HG03196 (cell line): Measurements from ENCODE around the gene CLEC5A.
"Not testable (repeated sequence)": the region's sequence is repeated elsewhere in the genome, so short reads cannot be mapped to it uniquely, and the experiment has no call there.

Experiments used
- ATAC-seq: cut with Tn5 transposase; IDR thresholded peaks from one replicate; pipeline ENCODE4 v1.9.1; 2021; ENCODE audit not compliant: unreplicated experiment

Gene CLEC5A

DNA sequence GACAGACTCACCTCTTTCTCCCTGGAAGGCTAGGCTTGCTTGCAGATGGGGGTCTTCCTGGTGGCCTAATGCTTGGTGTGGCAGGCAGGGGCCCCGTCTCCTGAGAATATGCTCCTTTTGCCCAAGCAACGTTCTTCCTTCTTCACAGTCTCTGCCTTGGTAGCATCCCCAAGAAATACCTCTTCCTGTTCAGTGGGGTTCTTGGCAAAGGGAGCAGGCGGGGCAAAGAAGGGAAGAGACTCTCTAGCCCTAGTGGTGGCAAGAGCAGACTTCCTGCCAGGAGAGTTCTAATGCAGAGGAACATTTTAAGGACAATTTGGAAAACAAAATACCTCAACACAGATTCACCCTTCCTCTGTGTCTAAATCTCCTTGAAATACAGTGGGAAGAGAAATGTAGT lies at the start of gene CLEC5A:
CLEC5A (minus strand) TSS at position 179 of the 400 bp plus-strand sequence. CDS start 682 bp downstream, outside the sequence.
- no peak for ATAC-seq

DNA sequence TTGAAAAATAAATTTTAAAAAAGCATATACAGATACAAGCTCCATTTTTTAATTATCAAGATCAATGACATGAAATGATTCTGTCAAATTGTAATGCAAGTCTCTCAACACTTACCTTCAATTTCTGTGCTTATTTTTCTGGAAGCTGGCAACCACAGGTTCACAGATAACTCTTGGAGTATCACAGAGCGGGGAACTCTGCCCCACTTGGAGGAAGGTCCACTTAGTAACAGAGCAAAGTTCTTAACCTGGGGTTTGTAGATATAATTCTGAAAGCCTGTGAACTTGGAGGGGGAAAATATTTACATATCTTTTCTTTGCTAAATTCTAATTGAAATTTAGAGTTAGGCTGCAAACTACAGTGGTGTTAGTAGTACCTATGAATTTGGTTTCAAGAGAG lies 46.6 kb upstream of the CLEC5A start:
- no peak for ATAC-seq

DNA sequence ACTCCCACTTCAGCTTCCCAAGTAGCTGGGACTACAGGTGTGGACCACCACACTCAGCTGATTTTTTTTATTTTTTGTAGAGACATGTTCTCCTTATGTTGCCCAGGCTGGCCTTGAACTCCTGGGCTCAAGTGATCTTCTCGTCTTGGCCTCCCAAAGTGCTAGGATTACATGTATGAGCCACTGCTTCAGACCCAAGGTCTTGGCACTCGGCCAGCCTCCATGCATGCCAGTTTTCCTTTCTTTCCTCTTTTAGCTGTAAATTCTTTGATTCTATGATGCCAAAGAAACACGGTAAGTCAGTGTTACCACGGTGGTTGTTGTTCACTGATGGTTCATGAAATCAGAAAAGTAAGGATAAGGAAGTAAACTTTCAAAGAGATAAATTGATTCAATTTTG lies 45.9 kb upstream of the CLEC5A start:
- ATAC-seq: no peak

DNA sequence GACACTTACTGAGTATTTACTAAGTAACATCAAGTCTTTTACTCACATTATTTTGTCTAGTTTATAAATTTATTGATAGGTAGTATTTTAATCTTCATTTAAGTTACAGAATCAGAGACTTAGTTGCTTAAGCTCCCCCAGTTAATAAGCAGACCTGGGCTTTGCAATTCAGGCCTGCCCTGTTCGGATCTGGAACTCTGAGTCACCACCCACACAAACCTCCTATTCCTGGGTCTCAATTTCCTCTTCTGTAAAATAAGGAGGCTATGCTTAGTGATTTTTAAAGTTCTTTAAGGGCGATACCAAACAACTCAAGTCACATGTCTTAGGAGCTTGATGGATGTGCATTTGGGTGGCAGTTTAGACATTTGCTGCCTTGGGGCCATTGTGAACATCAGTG lies 45.4 kb upstream of the CLEC5A start:
- no peak for ATAC-seq

DNA sequence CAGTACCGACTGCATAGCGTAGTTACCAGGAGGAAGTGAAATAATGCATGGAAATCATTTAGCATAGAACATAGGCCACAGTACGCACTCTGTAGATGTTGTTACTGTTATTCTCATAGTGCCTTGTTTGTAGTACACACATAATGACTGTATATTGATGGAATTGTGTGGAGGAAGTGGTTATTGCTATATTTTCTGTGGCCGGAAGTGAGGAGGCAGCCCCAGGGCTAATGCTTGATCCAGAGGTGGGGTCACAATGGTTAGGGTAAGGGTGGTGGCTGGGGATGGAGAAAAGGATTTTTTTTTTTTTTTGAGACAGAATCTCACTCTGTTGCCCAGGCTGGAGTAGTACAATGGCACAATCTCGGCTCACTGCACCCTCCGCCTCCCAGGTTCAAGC lies 44.4 kb upstream of the CLEC5A start:
- no peak for ATAC-seq

DNA sequence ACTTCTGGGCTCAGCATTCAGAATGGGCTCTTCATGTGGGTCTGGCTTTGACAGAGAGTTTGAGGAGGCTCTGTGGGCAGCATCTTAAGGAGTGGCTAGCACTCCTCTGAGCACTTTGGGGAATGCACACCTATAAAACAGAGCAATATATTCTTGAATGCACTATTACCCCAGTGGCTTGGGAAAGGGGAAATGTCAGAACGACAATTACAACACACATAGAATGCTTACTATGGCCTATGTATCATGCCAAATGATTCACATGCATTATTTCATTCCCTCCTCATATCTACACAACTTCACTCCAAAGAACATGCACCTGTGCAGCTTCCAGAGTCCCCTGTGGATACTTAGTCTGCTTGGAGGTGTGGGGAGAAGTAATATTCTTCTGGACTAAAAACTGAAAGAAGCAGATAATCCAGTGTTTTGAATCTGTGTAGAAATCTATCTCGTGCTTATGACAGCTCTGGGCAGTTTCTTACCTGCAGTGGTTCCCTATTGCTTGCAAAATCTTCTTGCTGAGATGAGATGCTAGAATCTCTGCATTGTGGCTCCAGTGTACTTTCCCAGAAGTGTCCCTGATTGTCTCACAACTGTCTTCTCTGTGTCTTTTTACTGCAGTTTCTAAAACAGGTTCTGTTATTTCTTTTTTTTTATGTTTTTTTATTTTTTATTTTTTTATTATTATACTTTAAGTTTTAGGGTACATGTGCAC lies 43.4 kb upstream of the CLEC5A start:
- ATAC-seq: no peak

DNA sequence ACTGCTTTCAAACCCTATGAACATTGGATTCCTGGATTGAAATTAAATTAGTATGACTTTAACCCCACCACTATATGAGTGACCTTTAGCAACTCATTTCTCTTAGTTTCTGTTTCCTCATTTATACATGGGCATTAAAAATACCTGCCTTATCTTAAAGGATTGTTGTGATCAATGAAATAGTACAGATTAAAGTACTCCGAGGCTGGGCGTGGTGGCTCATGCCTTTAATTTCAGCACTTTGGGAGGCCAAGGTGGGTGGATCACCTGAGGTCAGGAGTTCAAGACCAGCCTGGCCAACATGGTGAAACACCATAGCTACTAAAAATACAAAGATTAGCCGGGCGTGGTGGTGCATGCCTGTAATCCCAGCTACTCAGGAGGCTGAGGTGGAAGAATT lies 41.0 kb upstream of the CLEC5A start:
- not testable (repeated sequence) for ATAC-seq

DNA sequence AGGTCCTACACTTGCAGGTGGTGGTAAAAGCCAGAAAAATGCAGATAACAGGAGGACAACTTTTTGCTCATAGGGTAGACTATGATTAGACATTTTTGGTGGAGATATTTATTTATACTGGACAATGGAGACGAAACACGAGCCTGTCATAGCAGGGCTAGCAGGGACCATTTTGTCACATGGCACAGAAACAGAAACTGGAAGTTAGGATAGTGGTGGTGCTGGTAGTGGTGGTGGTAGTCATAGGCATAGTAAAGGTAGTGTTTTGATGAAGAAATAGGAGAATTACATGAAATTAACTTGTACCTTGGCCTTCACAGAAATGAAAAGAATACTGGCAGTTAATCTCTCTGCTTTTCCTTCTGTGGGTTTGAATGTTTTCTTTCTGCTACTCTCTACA lies 40.1 kb upstream of the CLEC5A start:
- ATAC-seq: no peak

DNA sequence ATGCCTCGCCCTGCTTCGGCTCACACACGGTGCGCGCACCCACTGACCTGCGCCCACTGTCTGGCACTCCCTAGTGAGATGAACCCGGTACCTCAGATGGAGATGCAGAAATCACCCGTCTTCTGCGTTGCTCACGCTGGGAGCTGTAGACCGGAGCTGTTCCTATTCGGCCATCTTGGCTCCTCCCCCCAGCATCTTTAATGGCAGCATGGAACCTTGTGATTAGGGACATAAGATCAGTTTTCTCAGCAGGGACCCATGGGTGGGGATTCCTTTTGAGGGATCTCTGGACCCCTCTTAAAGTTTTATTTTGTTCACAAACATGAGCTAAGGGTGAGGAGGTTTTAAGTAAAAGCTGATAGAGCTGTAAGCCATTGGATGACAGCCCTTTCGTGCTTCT lies 39.2 kb upstream of the CLEC5A start:
- not testable (repeated sequence) for ATAC-seq

DNA sequence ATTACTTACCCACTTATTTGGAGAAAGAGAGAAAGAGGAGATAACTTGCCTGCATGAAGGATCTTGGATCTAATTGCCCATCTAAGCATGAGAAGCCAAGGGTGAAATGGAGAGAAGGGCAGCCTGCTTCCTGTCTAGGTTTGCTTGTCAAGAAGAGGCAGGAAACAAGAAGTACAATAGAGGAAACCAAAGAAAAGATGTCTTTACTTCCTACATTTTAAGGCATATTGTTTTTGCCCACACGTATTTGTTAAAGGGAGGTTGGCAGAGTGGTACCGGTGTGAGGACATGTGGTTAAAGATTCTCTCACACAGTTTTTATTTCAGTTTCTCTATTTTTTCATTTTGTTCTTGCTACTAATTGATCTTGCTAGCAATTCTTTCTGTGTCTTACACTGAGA lies 32.8 kb upstream of the CLEC5A start:
- ATAC-seq: no peak

DNA sequence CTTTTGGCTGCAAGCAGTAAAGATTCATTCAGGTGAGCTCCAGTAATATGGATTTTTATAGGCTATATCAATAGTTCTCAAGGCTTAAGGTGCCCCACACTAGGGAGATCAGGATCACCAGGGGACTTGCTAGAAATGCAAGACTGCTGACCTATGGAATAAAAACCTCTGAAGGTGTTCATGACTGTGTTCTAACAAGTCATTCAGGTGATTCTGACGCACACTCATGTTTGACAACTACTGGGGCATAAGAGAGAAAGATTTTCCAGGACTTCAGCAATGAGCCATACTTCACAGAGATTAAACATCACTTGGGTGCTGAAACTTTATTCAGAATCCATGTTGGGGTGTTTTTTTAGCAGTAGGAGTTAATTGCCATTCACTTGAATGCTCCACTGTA lies 31.6 kb upstream of the CLEC5A start:
- no peak for ATAC-seq

DNA sequence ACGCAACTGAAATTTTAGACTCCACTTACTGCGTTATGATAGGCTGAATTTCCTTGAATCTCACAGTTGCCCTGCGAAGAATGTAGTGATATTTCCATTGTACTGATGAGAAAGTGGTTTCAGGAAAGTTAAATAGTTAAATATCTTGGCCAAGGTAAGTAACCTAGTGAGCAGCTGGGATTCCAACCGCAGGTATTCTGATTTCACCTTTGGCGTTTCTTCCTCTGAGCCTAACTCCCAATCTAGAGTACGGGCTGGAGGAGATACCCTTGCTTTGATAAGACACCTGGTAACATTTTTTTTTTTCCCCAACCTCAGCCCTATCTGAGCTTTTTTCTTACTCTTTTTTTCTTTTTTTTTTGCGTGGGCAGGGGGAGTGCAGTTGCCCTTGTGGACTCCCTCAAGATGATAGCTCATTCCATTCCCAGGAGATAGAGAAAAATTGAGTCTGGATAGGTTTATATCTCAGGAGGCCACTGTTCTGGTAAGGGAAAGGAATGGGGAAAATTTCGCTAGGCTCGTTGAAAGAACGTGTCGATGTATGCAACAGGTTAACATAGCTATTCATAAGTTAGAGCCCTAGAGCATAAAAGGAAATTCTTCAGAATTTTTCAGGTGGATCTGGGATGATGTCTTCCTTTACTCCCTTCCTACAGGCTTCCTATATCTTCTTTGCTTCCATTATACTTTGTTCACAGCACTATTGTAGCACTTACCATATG lies 29.9 kb upstream of the CLEC5A start:
- ATAC-seq: no peak

DNA sequence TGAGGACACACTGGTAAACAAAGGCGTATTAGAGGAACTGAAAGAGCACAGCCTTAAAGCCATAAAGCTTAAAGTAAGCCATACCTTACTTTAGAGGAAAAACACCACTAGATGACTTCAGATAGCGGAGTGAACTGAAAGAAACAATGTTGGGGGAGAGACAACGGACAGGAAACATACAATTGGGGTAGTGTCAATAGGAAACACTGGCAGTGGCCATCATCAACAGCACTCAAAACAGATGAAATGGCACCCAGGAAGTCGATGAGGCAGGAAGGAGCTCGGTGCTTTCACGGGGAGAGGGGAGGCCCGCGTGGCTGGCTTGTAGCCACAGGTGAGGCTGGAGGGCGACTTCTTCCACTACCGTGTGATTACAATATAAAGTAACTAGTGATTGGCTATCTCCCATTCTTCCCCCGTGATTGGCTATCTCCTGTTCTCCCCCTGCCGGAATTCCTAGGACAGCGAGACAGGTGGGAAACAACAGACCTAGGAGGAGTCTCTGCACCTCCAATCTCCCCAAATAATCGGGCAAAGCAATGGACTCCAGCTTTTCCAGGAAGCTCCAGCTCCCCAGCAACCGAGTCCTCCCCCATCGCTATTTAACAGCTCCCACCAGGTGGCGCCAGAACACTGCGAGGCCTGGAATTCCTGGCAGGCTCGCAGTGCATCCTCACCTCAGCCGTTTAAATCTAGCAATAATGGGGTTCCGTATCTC lies 29.2 kb upstream of the CLEC5A start:
- ATAC-seq: peak; percentile 75

DNA sequence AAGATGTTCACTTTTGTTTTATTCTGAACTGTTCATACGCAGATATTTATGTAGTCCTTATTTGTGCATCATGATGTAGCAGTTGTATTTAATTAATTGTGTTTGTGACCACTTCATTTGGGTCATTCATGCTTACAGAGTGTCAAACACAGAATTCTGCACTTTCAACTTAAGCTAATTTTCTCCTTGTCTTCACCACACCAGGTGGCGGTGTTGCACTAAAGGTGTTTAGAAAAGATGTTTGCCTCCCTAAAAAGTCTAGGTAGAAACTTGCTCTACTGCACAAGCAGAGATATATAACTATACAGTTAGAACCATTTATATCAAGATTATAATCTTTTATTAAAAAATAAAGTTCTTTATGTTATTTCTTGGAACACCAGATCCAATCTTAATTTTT lies 28.1 kb upstream of the CLEC5A start:
- no peak for ATAC-seq

DNA sequence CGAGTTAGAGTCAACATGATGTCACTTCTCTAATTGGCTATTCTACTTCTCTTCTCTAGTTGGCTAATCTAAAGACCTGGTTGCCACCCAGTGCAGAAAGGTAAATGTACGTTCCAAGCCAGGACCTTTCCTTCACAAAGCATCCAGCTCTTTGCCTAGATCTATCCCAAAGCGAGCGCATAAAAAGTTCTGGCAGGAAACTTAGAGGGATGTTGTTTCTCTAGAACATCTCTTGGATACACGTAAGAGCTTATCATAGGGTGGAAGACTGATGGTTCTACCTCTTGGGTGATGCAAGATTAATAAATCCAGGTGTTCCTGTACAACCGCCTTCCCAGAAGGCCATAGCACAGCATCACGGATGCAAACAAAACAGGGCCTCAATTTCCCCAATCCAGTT lies 26.9 kb upstream of the CLEC5A start, which contains the start of gene TAS2R38:
TAS2R38 (minus strand) TSS at position 101 of the 400 bp plus-strand sequence; CDS start at position 17, 84 bp downstream.
- ATAC-seq: no peak

DNA sequence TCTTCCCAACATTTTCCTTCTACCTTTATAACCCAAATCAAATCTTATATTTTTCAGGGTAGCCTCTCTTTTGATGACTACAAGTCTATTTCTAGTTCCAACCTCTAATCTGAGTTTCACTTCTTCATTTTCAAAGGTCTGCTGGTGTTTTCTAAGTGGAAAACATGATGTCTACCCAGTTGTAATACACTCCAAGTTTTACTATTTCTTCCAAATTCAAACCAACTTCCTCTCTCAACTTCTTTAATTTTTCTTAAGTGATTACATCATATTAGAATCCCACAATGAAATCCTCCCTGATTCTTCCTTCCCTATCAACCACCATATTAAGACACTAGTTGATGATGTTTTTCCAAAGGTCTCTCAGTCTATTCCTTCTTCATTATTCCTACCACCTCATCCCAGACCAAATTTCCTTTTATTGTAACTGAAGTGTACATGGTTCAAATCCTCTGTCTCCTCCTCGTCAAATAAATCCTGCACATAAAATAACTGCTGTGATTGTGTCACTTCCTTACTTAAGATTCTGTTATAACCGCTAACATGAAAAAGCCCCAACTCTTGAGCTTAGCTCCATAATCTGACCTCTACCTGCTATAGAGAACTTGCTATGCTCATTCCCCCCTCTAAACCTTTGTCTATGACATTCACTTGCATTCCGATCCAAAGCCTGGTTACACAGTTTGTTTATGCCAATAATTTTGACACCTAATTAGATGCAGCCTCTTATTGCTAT lies 14.1 kb upstream of the CLEC5A start:
- ATAC-seq: no peak

DNA sequence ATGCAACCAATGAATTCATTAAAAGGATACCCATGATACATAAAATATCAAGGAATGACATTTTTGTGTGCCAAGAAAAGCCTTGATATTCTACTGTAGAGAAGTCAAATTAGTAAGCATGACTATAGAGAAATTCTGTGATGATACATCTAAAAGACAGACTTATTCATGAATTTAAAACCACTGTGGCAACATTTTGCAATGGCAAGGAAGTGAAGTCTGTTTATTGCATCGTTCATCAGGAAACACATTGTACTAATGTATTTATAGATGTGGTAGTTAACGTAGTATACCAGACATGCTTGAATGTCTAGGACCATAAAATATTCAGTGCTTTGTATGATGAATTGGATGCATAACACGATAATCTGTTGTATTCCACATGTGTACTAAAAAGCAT lies 9.3 kb upstream of the CLEC5A start:
- ATAC-seq: no peak

DNA sequence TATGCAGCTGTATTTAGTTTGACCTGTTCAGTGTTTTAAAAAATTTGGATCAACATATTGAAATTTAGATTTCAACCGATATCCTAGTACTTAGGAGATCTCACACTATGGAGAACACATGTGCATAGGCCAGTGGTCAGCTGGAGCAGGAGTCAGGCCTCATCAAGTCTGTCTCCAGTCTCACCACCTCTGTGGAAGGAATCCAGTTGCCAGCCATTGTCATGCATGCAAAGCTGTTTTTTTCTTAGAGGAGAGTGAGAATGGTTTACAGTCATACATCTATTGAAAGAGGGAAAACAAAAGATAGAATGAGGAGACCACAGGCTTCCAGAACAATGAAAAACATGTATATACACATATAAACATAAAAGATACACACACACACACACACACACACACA lies 7.6 kb upstream of the CLEC5A start:
- no peak for ATAC-seq

DNA sequence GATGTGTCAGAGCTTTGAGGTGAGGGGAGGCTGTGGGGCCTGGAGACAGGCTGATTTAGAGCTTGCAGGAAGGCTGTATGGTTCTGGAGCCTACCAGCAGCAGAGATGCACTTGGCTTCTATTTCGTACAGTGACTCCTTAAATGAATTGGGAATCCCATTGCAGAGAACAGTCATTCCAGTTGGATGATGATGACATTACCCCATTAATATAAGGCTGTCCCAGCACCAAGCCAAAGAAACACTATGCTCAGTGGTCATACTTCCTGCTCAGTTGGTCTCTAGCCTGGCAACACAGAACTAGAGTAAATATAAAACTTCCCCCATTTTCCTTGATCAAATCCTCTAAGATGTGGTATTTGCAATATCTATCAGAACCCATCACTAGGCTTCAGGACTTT lies 5.7 kb upstream of the CLEC5A start:
- ATAC-seq: no peak

DNA sequence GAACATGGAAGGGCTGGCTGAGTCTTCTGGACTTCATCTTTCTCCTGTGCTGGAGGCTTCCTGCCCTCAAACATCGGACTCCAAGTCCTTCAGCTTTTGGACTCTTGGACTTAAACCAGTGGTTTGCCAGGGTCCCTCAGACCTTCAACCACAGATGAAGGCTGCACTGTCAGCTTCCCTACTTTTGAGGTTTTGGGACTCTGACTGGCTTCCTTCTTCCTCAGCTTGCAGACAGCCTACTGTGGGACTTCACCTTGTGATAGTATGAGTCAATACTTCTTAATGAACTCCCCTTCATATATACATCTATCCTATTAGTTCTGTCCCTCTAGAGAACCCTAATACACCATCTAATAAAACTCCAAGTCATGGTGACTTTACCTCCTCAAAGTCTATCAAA lies 4.0 kb upstream of the CLEC5A start:
- no peak for ATAC-seq

DNA sequence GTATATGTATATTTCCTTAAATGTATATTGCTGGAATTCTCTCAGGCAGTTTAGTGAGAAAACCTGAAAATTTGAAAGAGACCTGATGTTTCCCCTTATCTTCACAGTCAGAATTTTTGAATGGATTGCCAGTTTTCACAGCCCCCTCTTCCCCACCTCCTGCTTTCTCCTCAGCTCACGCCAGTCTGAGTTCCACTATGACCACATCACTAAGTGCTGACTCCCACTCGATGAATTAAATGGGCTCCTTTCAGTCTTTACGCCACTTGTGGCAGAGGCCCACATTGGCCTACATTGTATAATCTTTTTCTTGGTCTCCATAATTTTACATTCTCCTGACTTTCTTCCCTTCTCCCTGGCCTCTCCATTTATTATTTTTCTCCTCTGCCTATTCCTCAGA lies 3.1 kb upstream of the CLEC5A start:
- ATAC-seq: no peak
